ENCODE results near the gene TEX29.

The TEX29 gene

GRCh38 chr13:111319998-111320911 is at the start of gene TEX29:
TSS of gene TEX29 (plus strand) at chr13:111320642. CDS start at chr13:111320891, 249 bp downstream.
- no peak for DNase-seq (ENCODE audit: low read depth in 2 of 2)

- no peak for DNase-seq (ENCODE audit: low read depth in 2 of 2)
Measured at GRCh38 chr13:111270765-111271698, 49.4 kb upstream of the TEX29 start.

DNA sequence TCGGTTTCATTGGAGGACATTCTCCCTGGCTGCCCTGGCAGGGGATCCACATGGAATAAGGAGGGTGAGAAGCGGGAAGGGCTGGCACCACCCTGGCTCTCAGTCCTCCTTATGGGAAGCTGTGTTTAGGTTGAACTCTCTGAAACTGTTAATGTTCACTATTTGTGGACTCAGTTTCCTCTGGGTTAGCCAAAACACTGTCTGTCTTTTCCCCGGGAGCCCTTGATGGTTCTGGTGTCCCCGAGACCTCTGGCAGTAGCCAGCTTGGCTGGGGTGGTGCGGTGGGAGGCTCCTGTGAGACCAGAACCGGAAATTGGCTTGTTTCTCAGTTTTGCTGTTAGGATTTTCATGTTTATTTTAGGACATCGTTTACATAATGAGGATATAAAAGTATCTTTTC is 48.3 kb upstream of the TEX29 start:
- DNase-seq (ENCODE audit: low read depth in 2 of 2) = no peak

GRCh38 chr13:111275382-111275781 is 45.1 kb upstream of the TEX29 start:
- DNase-seq (ENCODE audit: low read depth in 2 of 2) = no peak

DNA sequence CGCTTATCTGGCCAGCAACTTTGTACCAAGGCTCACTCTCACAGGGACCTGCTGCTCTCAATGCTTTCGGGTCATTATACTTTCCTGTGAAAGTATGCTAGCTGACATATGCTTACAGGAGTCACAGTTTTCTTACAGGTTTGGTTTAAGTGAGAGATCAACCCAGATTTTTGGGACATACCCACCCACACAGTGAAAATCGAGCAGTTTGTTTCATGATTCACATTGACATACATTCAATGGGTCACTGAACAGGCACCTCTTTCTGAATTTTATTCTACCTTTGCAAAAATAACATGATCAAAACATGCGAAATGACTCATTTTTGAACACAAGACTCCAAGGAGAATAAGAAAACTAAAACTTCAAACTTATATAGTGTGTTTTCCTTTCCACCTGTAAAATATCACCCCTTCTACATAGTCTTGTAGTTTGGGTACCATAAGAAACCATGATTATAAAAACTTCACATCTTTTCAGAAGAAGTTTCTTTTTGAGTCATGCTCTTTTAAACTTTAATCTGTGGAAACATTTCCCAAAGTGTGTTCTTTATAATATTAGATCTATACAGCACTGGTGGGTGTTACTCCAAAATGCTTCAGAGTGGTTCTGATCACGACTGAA is 44.3 kb upstream of the TEX29 start:
- no peak for DNase-seq (ENCODE audit: low read depth in 2 of 2)

- DNase-seq (ENCODE audit: low read depth in 2 of 2) = no peak
Measured at GRCh38 chr13:111278258-111278657, 42.2 kb upstream of the TEX29 start.

- no peak for DNase-seq (ENCODE audit: low read depth in 2 of 2)
Measured at GRCh38 chr13:111278743-111279652, 41.4 kb upstream of the TEX29 start.

DNA sequence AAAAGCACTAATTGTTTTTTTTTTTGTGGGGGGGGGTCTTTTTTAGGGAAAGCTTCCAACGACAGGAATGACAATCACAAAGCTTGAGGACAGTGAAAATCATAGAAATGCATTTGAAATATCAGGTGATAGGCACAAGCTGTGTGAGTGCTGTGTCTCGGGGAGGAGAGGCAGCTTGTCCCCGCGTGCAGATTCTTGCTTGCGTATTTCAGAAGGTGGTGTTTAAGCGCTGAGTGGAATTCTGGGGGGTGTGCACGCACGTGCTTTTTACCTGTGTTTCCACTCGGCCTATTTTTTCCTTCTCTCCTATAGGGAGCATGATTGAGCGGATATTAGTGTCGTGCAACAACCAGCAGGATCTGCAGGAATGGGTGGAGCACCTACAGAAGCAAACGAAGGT is 40.2 kb upstream of the TEX29 start:
- DNase-seq (ENCODE audit: low read depth in 2 of 2) = no peak

DNA sequence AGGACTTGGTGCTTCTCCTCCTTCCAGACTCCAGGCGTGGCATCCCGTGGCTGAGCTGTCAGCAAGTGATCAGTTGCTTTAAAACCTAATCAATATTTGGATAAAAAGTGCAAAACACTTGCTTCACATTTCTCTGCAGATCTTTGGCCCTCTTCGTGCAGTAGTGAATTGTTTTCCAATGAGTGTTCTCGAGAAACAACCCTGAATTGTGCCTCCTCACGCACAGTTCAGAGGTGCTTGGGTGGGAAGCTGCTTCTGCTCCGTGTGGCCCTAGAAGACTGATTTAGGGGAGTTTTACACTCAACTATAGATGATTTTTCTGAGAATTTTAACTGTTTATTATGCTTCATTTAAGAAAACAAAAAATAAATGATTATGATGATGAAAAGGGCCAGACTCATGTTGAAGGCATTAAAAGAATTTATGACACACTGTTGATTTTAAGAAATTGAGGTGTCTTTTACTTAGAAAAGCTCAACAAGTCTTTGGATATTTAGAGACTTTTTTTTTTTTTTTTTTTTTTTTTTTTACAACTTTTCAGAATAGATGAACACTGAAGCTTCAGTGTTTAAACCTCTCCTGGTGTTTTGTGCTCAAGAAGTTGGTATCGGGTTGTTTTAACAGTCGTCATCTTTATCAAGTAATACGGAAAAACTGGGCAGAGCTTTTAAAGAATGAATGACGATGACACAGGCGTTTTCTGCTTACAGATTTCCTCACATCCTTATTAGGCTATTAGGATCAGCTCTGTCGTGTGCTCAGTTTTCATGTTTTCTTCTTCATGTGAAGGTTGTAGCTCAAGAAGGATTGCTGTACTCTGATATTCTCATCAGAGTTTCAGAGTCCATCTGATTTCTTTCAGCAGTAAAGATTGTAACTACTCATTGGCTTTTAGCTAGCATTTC is 39.5 kb upstream of the TEX29 start:
- no peak for DNase-seq (ENCODE audit: low read depth in 2 of 2)

GRCh38 chr13:111281751-111282311 is 38.6 kb upstream of the TEX29 start:
- no peak for DNase-seq (ENCODE audit: low read depth in 2 of 2)

DNA sequence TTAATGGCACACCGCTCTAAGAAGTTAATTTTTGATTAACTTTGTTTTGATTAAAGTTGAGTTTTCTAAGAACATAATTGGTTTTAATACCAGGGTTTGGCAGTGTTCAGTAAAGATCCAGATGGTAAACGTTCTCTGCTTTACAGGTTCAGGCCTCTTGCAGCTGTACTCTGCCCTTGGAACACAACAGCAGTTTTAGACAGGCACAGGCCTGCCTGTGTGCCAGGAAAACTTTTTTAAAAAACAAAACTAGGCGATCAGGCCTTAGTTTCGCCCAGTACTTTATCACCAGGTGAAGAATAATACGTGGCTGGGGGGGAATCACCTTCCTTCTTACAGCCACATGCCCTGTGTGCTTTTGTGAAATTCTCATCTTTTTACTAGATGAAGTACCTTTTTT is 38.0 kb upstream of the TEX29 start:
- DNase-seq (ENCODE audit: low read depth in 2 of 2) = no peak

GRCh38 chr13:111282997-111283396 is 37.4 kb upstream of the TEX29 start:
- DNase-seq (ENCODE audit: low read depth in 2 of 2) = no peak

DNA sequence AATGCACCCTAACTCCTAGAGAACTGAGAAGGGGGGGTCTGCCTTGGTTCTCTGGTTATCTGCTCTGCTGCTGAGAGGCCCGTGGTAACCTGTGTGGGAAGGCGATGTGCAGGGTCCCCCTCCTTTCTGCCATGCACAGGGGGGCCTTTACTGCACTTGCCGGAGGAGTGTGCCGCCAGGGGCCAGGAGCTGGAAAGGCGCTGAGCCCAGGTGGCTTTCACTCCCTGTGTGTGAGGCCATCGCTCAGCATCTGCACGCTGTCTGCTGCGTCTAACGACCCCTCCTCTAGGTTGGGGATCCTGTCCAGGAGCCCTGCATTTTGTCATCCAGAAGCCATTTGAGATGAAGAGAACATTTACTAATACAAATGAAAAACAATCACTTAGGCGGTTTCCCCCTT is 37.0 kb upstream of the TEX29 start:
- no peak for DNase-seq (ENCODE audit: low read depth in 2 of 2)

- DNase-seq (ENCODE audit: low read depth in 2 of 2) = no peak
Measured at GRCh38 chr13:111283991-111284390, 36.5 kb upstream of the TEX29 start.

DNA sequence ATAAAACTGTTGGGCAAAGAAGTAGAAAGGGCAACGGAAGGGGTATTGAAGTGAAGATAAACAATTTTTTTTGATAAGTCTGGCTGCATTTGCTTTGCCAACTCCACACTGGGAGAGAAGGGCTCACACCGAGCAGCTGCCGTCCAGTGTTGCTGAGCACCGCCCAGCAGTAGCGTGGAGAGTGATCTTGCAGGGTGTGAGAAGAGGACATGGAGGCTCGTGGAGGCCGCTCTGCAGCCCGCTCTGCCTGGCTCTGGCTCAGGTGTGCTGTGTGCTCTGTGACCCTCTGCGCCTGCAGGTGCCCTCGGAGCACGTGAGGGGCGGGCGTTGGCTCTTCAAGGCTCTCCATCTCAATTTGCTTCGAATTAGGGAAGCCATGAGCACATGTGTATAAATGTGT is 35.9 kb upstream of the TEX29 start:
- DNase-seq (ENCODE audit: low read depth in 2 of 2) = no peak

- no peak for DNase-seq (ENCODE audit: low read depth in 2 of 2)
Measured at GRCh38 chr13:111286162-111286561, 34.3 kb upstream of the TEX29 start.

DNA sequence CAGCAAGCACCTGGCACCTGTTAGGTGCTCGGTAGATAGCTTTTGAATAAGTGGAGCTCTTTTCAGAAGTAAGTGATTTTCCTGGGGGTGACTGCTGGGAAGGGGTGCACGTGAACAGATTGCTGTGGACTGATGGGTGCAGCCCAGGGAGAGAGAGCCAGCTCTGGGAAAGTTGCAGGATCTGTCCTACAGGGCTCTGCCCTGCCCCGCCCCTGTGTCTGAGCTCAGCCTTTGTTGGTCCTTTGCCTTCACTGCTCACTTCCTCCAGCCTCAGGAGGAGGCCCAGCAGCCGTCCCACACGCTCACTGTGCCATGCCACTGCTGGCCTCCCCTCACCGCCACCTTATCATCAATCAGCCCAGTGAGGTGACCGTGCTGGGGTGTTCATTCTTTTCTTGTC is 33.7 kb upstream of the TEX29 start:
- DNase-seq (ENCODE audit: low read depth in 2 of 2) = no peak

DNA sequence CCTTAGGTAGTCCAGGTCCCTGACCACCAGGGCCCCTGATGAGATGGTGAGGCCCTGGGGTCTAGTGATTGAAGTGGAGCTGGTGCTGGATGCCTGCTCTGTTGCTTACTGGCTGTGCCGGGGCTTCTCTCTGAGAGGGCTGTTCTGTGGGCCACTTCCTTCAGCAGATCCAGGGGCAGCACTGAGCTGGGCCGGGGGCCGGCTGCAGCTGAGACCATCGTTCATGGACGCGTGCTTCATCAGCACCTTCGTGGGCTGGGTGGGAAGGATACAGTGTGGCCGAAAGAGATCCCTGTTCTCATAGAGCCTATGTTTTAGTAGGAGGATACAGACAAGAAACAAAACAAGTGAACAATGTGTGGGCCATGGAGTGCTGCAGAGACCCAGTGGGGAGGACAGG is 33.2 kb upstream of the TEX29 start:
- DNase-seq (ENCODE audit: low read depth in 2 of 2) = no peak

GRCh38 chr13:111288276-111288675 is 32.2 kb upstream of the TEX29 start:
- DNase-seq (ENCODE audit: low read depth in 2 of 2) = no peak

DNA sequence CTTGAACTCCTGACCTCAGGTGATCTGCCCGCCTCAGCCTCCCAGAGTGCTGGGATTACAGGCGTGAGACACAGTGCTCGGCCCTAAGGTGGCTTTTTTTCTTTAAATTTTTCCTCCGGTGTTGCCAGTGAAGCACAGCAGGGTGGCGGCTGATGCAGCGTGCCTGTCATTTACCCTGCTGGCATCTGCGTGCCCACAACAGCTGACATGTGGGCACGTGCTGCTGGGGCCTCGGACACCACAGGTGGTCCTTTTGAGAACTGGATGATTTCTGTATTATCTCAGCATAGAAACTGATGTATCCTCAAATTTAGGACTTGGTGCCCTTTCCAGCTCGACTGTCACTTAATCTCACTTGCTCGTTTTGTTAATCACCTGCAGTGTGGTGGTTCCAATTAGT is 31.2 kb upstream of the TEX29 start:
- no peak for DNase-seq (ENCODE audit: low read depth in 2 of 2)

Measured in stimulated activated CD8-positive, alpha-beta memory T cell treated with anti-CD3 and anti-CD28 coated beads, Interleukin-7, amount 100 ng/mL, for 4 hours (primary cell).